Caki2 (cell line): ENCODE data around the gene COP1. TPM values are rescaled to one million over a fixed set of nuclear protein-coding genes. Genes with fewer than 3 reads are reported as not detected.
A peak's percentile ranks its signal among the peaks of the same experiment; 100 is the strongest.
"Not testable (repeated sequence)": the region's sequence is repeated elsewhere in the genome, so short reads cannot be mapped to it uniquely, and the experiment has no call there.

Experiments
- DNase-seq: peaks from one replicate; pipeline ENCODE4 v3.0.0-alpha.2; 2015; ENCODE audit warnings: low read depth
- in situ Hi-C: cut with HindIII; loops from 2 replicates; pipeline ENCODE4 v1.10.0; 2016; ENCODE audit warnings: low sequenced_read_pairs, low pct_unique_long_range_greater_than_20kb, mixed read lengths
- total RNA-seq: library from RNA; depleted of rRNA; stranded (reverse); fragments of >200 nt; shearing (Covaris generic); gene quantifications from 2 replicates; pipeline ENCODE4 v1.2.3, GENCODE V29; 2014; ENCODE audit warnings: low replicate concordance

COP1 gene
- total RNA-seq, 1 experiment from 2014 or later, result 71.6 TPM

GRCh38 chr1:176149939-176150807 lies 56.9 kb downstream of the COP1 start:
- in situ Hi-C loops, result no loop called here
- no peak for DNase-seq

GRCh38 chr1:176144526-176144925 lies 62.6 kb downstream of the COP1 start:
- in situ Hi-C loops, result no loop called here
- no peak for DNase-seq

- in situ Hi-C loops, result no loop called here
- no peak for DNase-seq
Observed at GRCh38 chr1:176142973-176143372, 64.1 kb downstream of the COP1 start.

- in situ Hi-C loops, result no loop called here
- DNase-seq, result no peak
Observed at GRCh38 chr1:176141449-176141848, 65.6 kb downstream of the COP1 start.

- DNase-seq, result no peak
- in situ Hi-C loops, result no loop called here
Observed at GRCh38 chr1:176136891-176137290, 70.2 kb downstream of the COP1 start.

GRCh38 chr1:176134666-176135065 lies 72.4 kb downstream of the COP1 start:
- in situ Hi-C loops, result no loop called here
- DNase-seq, result no peak

- in situ Hi-C loops, result no loop called here
Observed at GRCh38 chr1:176122282-176122681, 84.8 kb downstream of the COP1 start.

GRCh38 chr1:176119549-176119948 lies 87.5 kb downstream of the COP1 start:
- in situ Hi-C loops, result no loop called here
- DNase-seq, result no peak

More at GRCh38 chr1:176122282-176122681, 84.8 kb downstream of the COP1 start:
- DNase-seq, result no peak

- DNase-seq, result no peak
- in situ Hi-C loops, result no loop called here
Observed at GRCh38 chr1:176118985-176119384, 88.1 kb downstream of the COP1 start.

- DNase-seq, result no peak
- in situ Hi-C loops, result no loop called here
Observed at GRCh38 chr1:176111835-176112234, 95.3 kb downstream of the COP1 start.

GRCh38 chr1:176110203-176110602 lies 96.9 kb downstream of the COP1 start:
- no peak for DNase-seq
- in situ Hi-C loops, result no loop called here

- in situ Hi-C loops, result no loop called here
- no peak for DNase-seq
Observed at GRCh38 chr1:176102768-176103350, 104.2 kb downstream of the COP1 start.

- DNase-seq, result no peak
- in situ Hi-C loops, result no loop called here
Observed at GRCh38 chr1:176101951-176102642, 105.0 kb downstream of the COP1 start.

GRCh38 chr1:176098560-176098959 lies 108.5 kb downstream of the COP1 start:
- in situ Hi-C loops, result no loop called here
- DNase-seq, result no peak

GRCh38 chr1:176096015-176096414 lies 111.1 kb downstream of the COP1 start:
- DNase-seq, result no peak
- in situ Hi-C loops, result no loop called here

GRCh38 chr1:176090766-176091165 lies 116.3 kb downstream of the COP1 start:
- no peak for DNase-seq
- in situ Hi-C loops, result no loop called here

- DNase-seq, in situ Hi-C loops: not testable (repeated sequence)
Observed at GRCh38 chr1:176087746-176088145, 119.3 kb downstream of the COP1 start.

GRCh38 chr1:176073524-176074157 lies 133.4 kb downstream of the COP1 start:
- peak; percentile 37 for DNase-seq
- in situ Hi-C loops, result no loop called here

- in situ Hi-C loops, result no loop called here
Observed at GRCh38 chr1:176068901-176069300, 138.2 kb downstream of the COP1 start.

More at GRCh38 chr1:176068901-176069300, 138.2 kb downstream of the COP1 start:
- no peak for DNase-seq
